Glomerular visceral epithelial cell (primary cell): ENCODE data around the gene GPRC5B.

ENCODE experiments used
- DNase-seq: peaks from one replicate; pipeline ENCODE4 v3.0.0-alpha.2; 2016; ENCODE audit errors: extremely low spot score

Gene GPRC5B

GRCh38 chr16:19884611-19885450, at the start of gene GPRC5B:
TSS of gene GPRC5B (minus strand) at chr16:19884848. CDS start at chr16:19872845, 12,003 bp downstream.
- peak; percentile 49 for DNase-seq

- DNase-seq: no peak
Observed at GRCh38 chr16:19933740-19934139, 49.1 kb upstream of the GPRC5B start.

GRCh38 chr16:19929062-19929511, 44.4 kb upstream of the GPRC5B start:
- DNase-seq: no peak

GRCh38 chr16:19928432-19928831, 43.8 kb upstream of the GPRC5B start:
- DNase-seq: no peak

GRCh38 chr16:19926449-19927390, 42.1 kb upstream of the GPRC5B start:
- peak; percentile 45 for DNase-seq

- no peak for DNase-seq
Observed at GRCh38 chr16:19923396-19923795, 38.7 kb upstream of the GPRC5B start.

- DNase-seq: no peak
Observed at GRCh38 chr16:19919142-19919541, 34.5 kb upstream of the GPRC5B start.

GRCh38 chr16:19916064-19916463, 31.4 kb upstream of the GPRC5B start:
- DNase-seq: no peak

- no peak for DNase-seq
Observed at GRCh38 chr16:19914877-19915276, 30.2 kb upstream of the GPRC5B start.

- DNase-seq: no peak
Observed at GRCh38 chr16:19913340-19913645, 28.6 kb upstream of the GPRC5B start.

GRCh38 chr16:19912455-19913339, 28.0 kb upstream of the GPRC5B start:
- DNase-seq: peak; percentile 13

- DNase-seq: no peak
Observed at GRCh38 chr16:19911747-19912454, 27.3 kb upstream of the GPRC5B start.

- DNase-seq: no peak
Observed at GRCh38 chr16:19911204-19911603, 26.6 kb upstream of the GPRC5B start.

- no peak for DNase-seq
Observed at GRCh38 chr16:19909750-19910322, 25.2 kb upstream of the GPRC5B start.

- no peak for DNase-seq
Observed at GRCh38 chr16:19908921-19909320, 24.3 kb upstream of the GPRC5B start.

- DNase-seq: peak; percentile 68
Observed at GRCh38 chr16:19907161-19907992, 22.7 kb upstream of the GPRC5B start.

GRCh38 chr16:19901164-19901563, 16.5 kb upstream of the GPRC5B start:
- DNase-seq: no peak

GRCh38 chr16:19899605-19899955, 14.9 kb upstream of the GPRC5B start:
- DNase-seq: no peak

- peak; percentile 57 for DNase-seq
Observed at GRCh38 chr16:19898924-19899604, 14.4 kb upstream of the GPRC5B start.
